ENCODE data around the gene AOPEP. TPM values are rescaled to one million over a fixed set of nuclear protein-coding genes. Genes with fewer than 3 reads are reported as not detected.
A peak's percentile ranks its signal among the peaks of the same experiment; 100 is the strongest.

AOPEP gene
- total RNA-seq, 2 experiments from 2014 or later = 6.9 to 7.0 TPM

DNA sequence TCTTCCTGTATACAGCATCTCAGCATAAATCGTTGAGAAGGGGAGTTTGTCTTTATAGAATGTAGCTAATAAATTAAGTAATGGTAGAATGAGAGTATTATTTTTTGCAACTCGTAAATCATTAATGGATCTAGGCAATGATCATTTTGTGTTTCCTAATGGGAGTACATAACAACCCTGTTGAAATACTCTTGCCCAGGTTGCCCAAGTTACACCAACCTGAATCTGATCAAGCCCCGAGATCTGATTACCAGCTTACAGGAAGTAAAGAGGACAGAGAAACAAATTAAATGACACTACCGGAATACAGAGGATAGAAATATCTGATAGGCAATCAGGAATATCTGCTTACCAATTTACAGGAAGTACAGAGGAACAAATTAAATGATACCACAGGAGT lies 107.3 kb downstream of the AOPEP start:
- CTCF ChIA-PET = no interaction called here
- H3K4me3 Mint-ChIP-seq = no peak overlapping the region

GRCh38 chr9:94837404-94837803 lies 110.9 kb downstream of the AOPEP start:
- Mint-ChIP-seq H3K9me3 (peaks cover 9% of the 10 kb centered on the region), H3K27ac (no peak overlapping the region), H3K36me3 (ENCODE audit: low read depth) (peaks cover 32% of the 10 kb centered on the region), H3K27me3 (no peaks in the 10 kb centered on the region), H3K4me3 (no peak overlapping the region), H3K4me1 (ENCODE audit: low read depth) (no peaks in the 10 kb centered on the region)
- H3K4me3 ChIP-seq (ENCODE audit: low read length) = no peak overlapping the region
- H3K27ac ChIP-seq (ENCODE audit: low read depth in 1 of 2, low read length in 2 of 2) = no peak overlapping the region
- CTCF ChIA-PET = no interaction called here
- DNase-seq = no peak
- H3K36me3 ChIP-seq (ENCODE audit: insufficient read depth, low read length) = no peaks in the 10 kb centered on the region
- H3K27me3 ChIP-seq (ENCODE audit: control insufficient read depth in 1 of 2, insufficient read depth in 2 of 2, low read length in 2 of 2) = no peaks in the 10 kb centered on the region
- intact Hi-C loops (cut with DNase I, micrococcal nuclease) = no loop called here
- POLR2A ChIA-PET = no interaction called here
- H3K9me3 ChIP-seq (ENCODE audit: control insufficient read depth in 1 of 2, insufficient read depth in 1 of 2, low read length in 2 of 2) = peaks cover 0 to 9% of the 10 kb centered on the region in 2 experiments
- H3K4me1 ChIP-seq (ENCODE audit: insufficient read depth, low read length) = no peaks in the 10 kb centered on the region
- no peak for TF ChIP-seq CTCF (IDR thresholded peaks at IDR 0.05)
- ATAC-seq (ENCODE audit: poor library complexity) = no peak

More for the DNA sequence above, 107.3 kb downstream of the AOPEP start:
- Histone ChIP-seq H3K9me3 (ENCODE audit: control insufficient read depth in 1 of 2, insufficient read depth in 1 of 2, low read length in 2 of 2) (peaks cover 0 to 6% of the 10 kb centered on the region in 2 experiments), H3K36me3 (ENCODE audit: insufficient read depth, low read length) (no peaks in the 10 kb centered on the region), H3K27ac (ENCODE audit: low read depth in 1 of 2, low read length in 2 of 2) (no peak overlapping the region), H3K4me3 (ENCODE audit: low read length) (no peak overlapping the region), H3K27me3 (ENCODE audit: control insufficient read depth in 1 of 2, insufficient read depth in 2 of 2, low read length in 2 of 2) (no peaks in the 10 kb centered on the region), H3K4me1 (ENCODE audit: insufficient read depth, low read length) (no peaks in the 10 kb centered on the region)
- POLR2A ChIA-PET = no interaction called here
- Mint-ChIP-seq H3K4me1 (ENCODE audit: low read depth) (no peaks in the 10 kb centered on the region), H3K36me3 (ENCODE audit: low read depth) (peaks cover 34% of the 10 kb centered on the region), H3K9me3 (peaks cover 9% of the 10 kb centered on the region), H3K27me3 (no peaks in the 10 kb centered on the region), H3K27ac (no peak overlapping the region)
- ATAC-seq (ENCODE audit: poor library complexity) = no peak
- TF ChIP-seq CTCF (IDR thresholded peaks at IDR 0.05) = no peak
- intact Hi-C loops (cut with DNase I, micrococcal nuclease) = no loop called here
- DNase-seq = no peak

DNA sequence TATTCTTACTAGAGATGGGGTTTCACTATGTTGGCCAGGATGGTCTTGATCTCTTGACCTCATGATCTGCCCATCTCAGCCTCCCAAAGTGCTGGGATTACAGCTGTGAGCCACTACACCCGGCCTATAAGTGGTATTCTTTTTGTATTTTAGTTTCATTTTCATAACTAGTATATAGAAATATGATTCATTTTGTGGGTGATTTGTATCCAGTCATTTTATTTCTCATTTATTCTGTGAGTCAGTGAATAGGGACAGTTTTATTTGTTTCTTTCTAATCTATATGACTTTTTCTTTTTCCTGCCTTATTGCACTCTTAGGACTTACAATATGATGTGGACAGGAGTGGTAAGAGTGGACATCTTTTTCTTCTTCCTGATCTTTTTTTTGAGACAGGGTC lies 112.9 kb downstream of the AOPEP start:
- POLR2A ChIA-PET = no interaction called here
- Histone ChIP-seq H3K9me3 (ENCODE audit: control insufficient read depth in 1 of 2, insufficient read depth in 1 of 2, low read length in 2 of 2) (peaks cover 0 to 9% of the 10 kb centered on the region in 2 experiments), H3K36me3 (ENCODE audit: insufficient read depth, low read length) (no peaks in the 10 kb centered on the region), H3K27ac (ENCODE audit: low read depth in 1 of 2, low read length in 2 of 2) (no peak overlapping the region), H3K4me3 (ENCODE audit: low read length) (no peak overlapping the region), H3K4me1 (ENCODE audit: insufficient read depth, low read length) (no peaks in the 10 kb centered on the region), H3K27me3 (ENCODE audit: control insufficient read depth in 1 of 2, insufficient read depth in 2 of 2, low read length in 2 of 2) (no peaks in the 10 kb centered on the region)
- CTCF ChIA-PET = no interaction called here
- Mint-ChIP-seq H3K4me1 (ENCODE audit: low read depth) (peaks cover 12% of the 10 kb centered on the region), H3K9me3 (peaks cover 9% of the 10 kb centered on the region), H3K36me3 (ENCODE audit: low read depth) (peaks cover 34% of the 10 kb centered on the region), H3K27me3 (no peaks in the 10 kb centered on the region), H3K4me3 (no peak overlapping the region), H3K27ac (no peak overlapping the region)
- ATAC-seq (ENCODE audit: poor library complexity) (no peak), DNase-seq (peak in 1 of 14 experiments; percentile 2)
- intact Hi-C loops (cut with DNase I, micrococcal nuclease) = no loop called here
- no peak for TF ChIP-seq CTCF (IDR thresholded peaks at IDR 0.05)

Data from CD4-positive, alpha-beta T cell (primary cell).